Neural progenitor cell (in vitro differentiated cells): ENCODE measurements around the gene MIS18A. TPM values are rescaled to one million over a fixed set of nuclear protein-coding genes. Genes with fewer than 3 reads are reported as not detected.

Experiments used
- DNase-seq: peaks from one replicate; pipeline ENCODE4 v3.0.0-alpha.2; 2016; ENCODE audit warnings: low spot score
- H2AFZ ChIP-seq: fragments of 200-600 bp; sonication (generic); replicated peaks from 2 replicates; pipeline ENCODE4 v1.6.1; 2016; ENCODE audit warnings: antibody characterized with exemption
- H3F3A ChIP-seq: fragments of 200-600 bp; sonication (generic); 2 replicates; pipeline ENCODE4 v1.6.1; 2016; ENCODE audit warnings: antibody characterized with exemption, low read depth
- H3K27ac ChIP-seq: fragments of 200-600 bp; sonication (generic); 2 replicates; pipeline ENCODE4 v1.5.1; 2016; ENCODE audit warnings: mild to moderate bottlenecking
- H3K27me3 ChIP-seq: fragments of 200-600 bp; sonication (generic); 2 replicates; pipeline ENCODE4 v1.6.1; 2016; ENCODE audit warnings: mild to moderate bottlenecking, moderate library complexity
- H3K36me3 ChIP-seq: fragments of 200-600 bp; sonication (generic); 2 replicates; pipeline ENCODE4 v1.5.1; 2016
- H3K4me1 ChIP-seq: fragments of 200-600 bp; sonication (generic); 2 replicates; pipeline ENCODE4 v1.6.1; 2016; ENCODE audit warnings: mixed run types
- H3K4me2 ChIP-seq: fragments of 200-600 bp; sonication (generic); 2 replicates; pipeline ENCODE4 v1.6.1; 2016
- H3K4me3 ChIP-seq: fragments of 200-600 bp; sonication (generic); 2 replicates; pipeline ENCODE4 v1.5.1; 2016
- H3K79me2 ChIP-seq: fragments of 200-600 bp; sonication (generic); 2 replicates; pipeline ENCODE4 v1.6.1; 2016; ENCODE audit warnings: low read depth
- H3K9ac ChIP-seq: fragments of 200-600 bp; sonication (generic); 2 replicates; pipeline ENCODE4 v1.6.1; 2016
- H3K9me3 ChIP-seq: fragments of 200-600 bp; sonication (generic); 2 replicates; pipeline ENCODE4 v1.5.1; 2016; ENCODE audit warnings: low read depth
- H4K20me1 ChIP-seq: fragments of 200-600 bp; sonication (generic); 2 replicates; pipeline ENCODE4 v1.6.1; 2016; ENCODE audit warnings: low read depth
- H3K27ac Mint-ChIP-seq: 3 replicates; pipeline ENCODE4 v1.8.0; 2021; ENCODE audit warnings: mixed read lengths
- H3K27me3 Mint-ChIP-seq: 2 replicates; pipeline ENCODE4 v1.8.0; 2022; ENCODE audit warnings: low read depth, mild to moderate bottlenecking, inconsistent platforms, moderate library complexity, mixed read lengths; ENCODE audit not compliant: insufficient read depth
- H3K36me3 Mint-ChIP-seq: 3 replicates; pipeline ENCODE4 v1.8.0; 2021; ENCODE audit warnings: mixed read lengths
- H3K4me1 Mint-ChIP-seq: 3 replicates; pipeline ENCODE4 v1.8.0; 2021; ENCODE audit warnings: mixed read lengths
- H3K4me3 Mint-ChIP-seq: 3 replicates; pipeline ENCODE4 v1.8.0; 2021; ENCODE audit warnings: mild to moderate bottlenecking, moderate library complexity, mixed read lengths
- H3K9me3 Mint-ChIP-seq: 3 replicates; pipeline ENCODE4 v1.8.0; 2020; ENCODE audit warnings: mixed read lengths
- CTCF ChIP-seq: fragments of 200-600 bp; sonication (generic); IDR thresholded peaks from 2 replicates; pipeline ENCODE4 v1.5.1; 2017; ENCODE audit warnings: antibody characterized with exemption, mild to moderate bottlenecking
- EZH2 ChIP-seq: fragments of 200-600 bp; sonication (generic); IDR thresholded peaks from 2 replicates; pipeline ENCODE4 v1.6.1; 2017; ENCODE audit warnings: antibody characterized with exemption, mild to moderate bottlenecking, moderate library complexity
- EZH2phosphoT487 ChIP-seq: fragments of 200-600 bp; sonication (generic); IDR thresholded peaks from 2 replicates; pipeline ENCODE4 v1.6.1; 2017; ENCODE audit warnings: antibody characterized with exemption
- total RNA-seq: library from RNA; depleted of rRNA; stranded (reverse); fragments of >200 nt; gene quantifications from 2 replicates; pipeline ENCODE4 v1.2.3, GENCODE V29; 2015; ENCODE audit warnings: low replicate concordance

MIS18A gene
- total RNA-seq: 50.4 and 64.0 TPM in 2 replicates

- Mint-ChIP-seq H3K27ac (peak within 1 kb of the TSS; percentile 90), H3K9me3 (no peaks in the 10 kb centered on the region), H3K36me3 (peaks cover 8% of the 10 kb centered on the region), H3K4me3 (peak within 1 kb of the TSS; percentile 100), H3K4me1 (peaks cover 23% of the 10 kb centered on the region), H3K27me3 (peaks cover 5% of the 10 kb centered on the region)
- TF ChIP-seq CTCF (peak; percentile 19), EZH2 (no peak), EZH2phosphoT487 (no peak)
- H2AFZ ChIP-seq: peak within 1 kb of the TSS; percentile 93
- H4K20me1 ChIP-seq: no peaks in the 10 kb centered on the region
- H3K36me3 ChIP-seq: peaks cover 6% of the 10 kb centered on the region
- no peak within 1 kb of the TSS for H3K27ac ChIP-seq
- H3K9ac ChIP-seq: peak within 1 kb of the TSS; percentile 75
- H3K27me3 ChIP-seq: no peaks in the 10 kb centered on the region
- H3K4me3 ChIP-seq: peak within 1 kb of the TSS; percentile 85
- peaks cover 34% of the 10 kb centered on the region for H3K79me2 ChIP-seq
- peaks cover 5% of the 10 kb centered on the region for H3F3A ChIP-seq
- H3K4me1 ChIP-seq: peaks cover 6% of the 10 kb centered on the region
- peak within 1 kb of the TSS; percentile 86 for H3K4me2 ChIP-seq
- DNase-seq: peak; percentile 97
- H3K9me3 ChIP-seq: no peaks in the 10 kb centered on the region
These were observed at the start of gene MIS18A for GRCh38 chr21:32278518-32279376. TSS of gene MIS18A (minus strand) at chr21:32279049. CDS start at chr21:32279014, 35 bp downstream.

- Histone ChIP-seq H4K20me1 (peaks cover 33% of the 10 kb centered on the region), H3K9me3 (peaks cover 5% of the 10 kb centered on the region), H3K4me1 (peaks cover 32% of the 10 kb centered on the region), H3K4me2 (no peak overlapping the region), H3F3A (peaks cover 41% of the 10 kb centered on the region), H3K36me3 (peaks cover 15% of the 10 kb centered on the region), H3K79me2 (no peaks in the 10 kb centered on the region), H3K27me3 (no peaks in the 10 kb centered on the region), H3K4me3 (no peak overlapping the region), H3K27ac (no peak overlapping the region), H3K9ac (no peak overlapping the region), H2AFZ (no peak overlapping the region)
- TF ChIP-seq EZH2: no peak
- no peak for TF ChIP-seq CTCF
- no peak for TF ChIP-seq EZH2phosphoT487
- Mint-ChIP-seq H3K4me1 (peaks cover 53% of the 10 kb centered on the region), H3K4me3 (no peak overlapping the region), H3K36me3 (peaks cover 63% of the 10 kb centered on the region), H3K27me3 (peaks cover 12% of the 10 kb centered on the region), H3K9me3 (peaks cover 31% of the 10 kb centered on the region), H3K27ac (no peak overlapping the region)
- no peak for DNase-seq
These were observed 49.7 kb upstream of the MIS18A start for GRCh38 chr21:32328595-32328994.

GRCh38 chr21:32325706-32326105 is 46.9 kb upstream of the MIS18A start:
- Mint-ChIP-seq H3K27me3 (peaks cover 10% of the 10 kb centered on the region), H3K36me3 (peaks cover 62% of the 10 kb centered on the region), H3K27ac (no peak overlapping the region), H3K4me1 (peaks cover 35% of the 10 kb centered on the region), H3K9me3 (peaks cover 18% of the 10 kb centered on the region), H3K4me3 (no peak overlapping the region)
- no peak overlapping the region for H3K9ac ChIP-seq
- peaks cover 15% of the 10 kb centered on the region for H3F3A ChIP-seq
- peaks cover 19% of the 10 kb centered on the region for H4K20me1 ChIP-seq
- H3K4me3 ChIP-seq: no peak overlapping the region
- H3K27me3 ChIP-seq: no peaks in the 10 kb centered on the region
- no peaks in the 10 kb centered on the region for H3K9me3 ChIP-seq
- TF ChIP-seq EZH2phosphoT487 (no peak), CTCF (no peak)
- H3K79me2 ChIP-seq: no peaks in the 10 kb centered on the region
- H3K4me1 ChIP-seq: peaks cover 16% of the 10 kb centered on the region
- DNase-seq: no peak
- H3K4me2 ChIP-seq: no peak overlapping the region
- H3K36me3 ChIP-seq: peaks cover 3% of the 10 kb centered on the region
- H2AFZ ChIP-seq: no peak overlapping the region
- H3K27ac ChIP-seq: no peak overlapping the region
